ENCODE results near the gene RBM24. TPM values are rescaled to one million over a fixed set of nuclear protein-coding genes. Genes with fewer than 3 reads are reported as not detected.
"Not testable (repeated sequence)": the region's sequence is repeated elsewhere in the genome, so short reads cannot be mapped to it uniquely, and the experiment has no call there.

RBM24 gene
- total RNA-seq, 2 experiments from 2014 or later, result not detected

GRCh38 chr6:17320266-17320665, 39.1 kb downstream of the RBM24 start:
- H3K36me3 Mint-ChIP-seq; H3K4me3 Mint-ChIP-seq; DNase-seq; CTCF ChIA-PET; H3K4me1 Mint-ChIP-seq (ENCODE audit: low read depth); H3K9me3 Mint-ChIP-seq; H3K27ac Mint-ChIP-seq; H3K27me3 Mint-ChIP-seq; POLR2A ChIA-PET; intact Hi-C loops (cut with micrococcal nuclease): not testable (repeated sequence)

GRCh38 chr6:17331238-17331637, 50.1 kb downstream of the RBM24 start:
- intact Hi-C loops (cut with micrococcal nuclease), result no loop called here
- CTCF ChIA-PET, result no interaction called here
- peaks cover 12% of the 10 kb centered on the region for H3K9me3 Mint-ChIP-seq
- POLR2A ChIA-PET, result no interaction called here
- H3K27ac Mint-ChIP-seq, result no peak overlapping the region
- no peak overlapping the region for H3K4me3 Mint-ChIP-seq
- H3K27me3 Mint-ChIP-seq, result no peaks in the 10 kb centered on the region
- no peaks in the 10 kb centered on the region for H3K4me1 Mint-ChIP-seq (ENCODE audit: low read depth)
- H3K36me3 Mint-ChIP-seq, result no peaks in the 10 kb centered on the region
- DNase-seq, result no peak

- peaks cover 12% of the 10 kb centered on the region for H3K9me3 Mint-ChIP-seq
- DNase-seq, result no peak
- H3K4me3 Mint-ChIP-seq, result no peak overlapping the region
- intact Hi-C loops (cut with micrococcal nuclease), result no loop called here
- H3K36me3 Mint-ChIP-seq, result no peaks in the 10 kb centered on the region
- no peak overlapping the region for H3K27ac Mint-ChIP-seq
- H3K4me1 Mint-ChIP-seq (ENCODE audit: low read depth), result no peaks in the 10 kb centered on the region
- H3K27me3 Mint-ChIP-seq, result no peaks in the 10 kb centered on the region
- CTCF ChIA-PET, result no interaction called here
- POLR2A ChIA-PET, result no interaction called here
Observed at GRCh38 chr6:17334265-17334664, 53.1 kb downstream of the RBM24 start.

- no peak for DNase-seq
- Mint-ChIP-seq H3K4me1 (ENCODE audit: low read depth) (no peaks in the 10 kb centered on the region), H3K9me3 (peaks cover 4% of the 10 kb centered on the region), H3K27ac (no peak overlapping the region), H3K36me3 (no peaks in the 10 kb centered on the region), H3K4me3 (no peak overlapping the region), H3K27me3 (no peaks in the 10 kb centered on the region)
- POLR2A ChIA-PET, result no interaction called here
- CTCF ChIA-PET, result no interaction called here
- intact Hi-C loops (cut with micrococcal nuclease), result no loop called here
Observed at GRCh38 chr6:17336425-17336824, 55.3 kb downstream of the RBM24 start.

GRCh38 chr6:17339308-17339670, 58.1 kb downstream of the RBM24 start:
- Mint-ChIP-seq H3K9me3 (no peaks in the 10 kb centered on the region), H3K4me1 (ENCODE audit: low read depth) (no peaks in the 10 kb centered on the region), H3K36me3 (no peaks in the 10 kb centered on the region), H3K27me3 (no peaks in the 10 kb centered on the region), H3K4me3 (no peak overlapping the region), H3K27ac (no peak overlapping the region)
- no peak for DNase-seq
- ChIA-PET CTCF (no interaction called here), POLR2A (no interaction called here)
- intact Hi-C loops (cut with micrococcal nuclease), result no loop called here

DNA sequence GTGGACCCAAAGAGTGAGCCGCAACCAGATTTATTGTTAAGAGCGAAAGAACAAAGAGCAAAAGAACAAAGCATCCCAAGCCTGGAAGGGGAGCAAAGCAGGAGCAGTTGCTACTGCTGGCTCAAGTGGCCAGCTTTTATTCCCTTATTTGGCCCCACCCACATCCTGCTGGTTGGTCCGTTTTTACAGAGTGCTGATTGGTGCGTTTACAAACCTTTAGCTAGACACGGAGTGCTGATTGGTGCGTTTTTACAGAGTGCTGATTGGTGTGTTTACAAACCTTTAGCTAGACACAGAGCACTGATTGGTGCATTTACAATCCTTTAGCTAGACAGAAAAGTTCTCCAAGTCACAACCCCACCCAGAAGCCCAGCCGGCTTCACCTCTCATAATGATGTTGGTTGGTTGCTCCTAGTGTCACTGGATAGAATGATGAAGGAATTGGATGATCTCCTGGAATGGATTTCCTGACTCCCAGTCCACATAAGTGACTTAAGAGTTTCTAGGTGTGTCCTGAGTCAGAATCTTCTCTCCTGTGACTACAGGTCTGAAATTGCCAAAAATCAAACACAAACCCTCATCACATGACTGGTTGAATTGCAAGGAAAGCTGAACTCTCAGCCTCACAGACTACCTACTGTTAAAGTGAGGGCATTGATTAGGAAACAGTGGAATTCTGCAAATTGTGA, 60.1 kb downstream of the RBM24 start:
- no peaks in the 10 kb centered on the region for H3K9me3 Mint-ChIP-seq
- ChIA-PET CTCF (no interaction called here), POLR2A (no interaction called here)
- no peak overlapping the region for H3K4me3 Mint-ChIP-seq
- intact Hi-C loops (cut with micrococcal nuclease), result no loop called here
- H3K36me3 Mint-ChIP-seq, result no peaks in the 10 kb centered on the region
- DNase-seq, result no peak
- no peaks in the 10 kb centered on the region for H3K4me1 Mint-ChIP-seq (ENCODE audit: low read depth)
- H3K27me3 Mint-ChIP-seq, result no peaks in the 10 kb centered on the region
- H3K27ac Mint-ChIP-seq, result no peak overlapping the region

- ChIA-PET CTCF (no interaction called here), POLR2A (no interaction called here)
- no peak for DNase-seq
- H3K36me3 Mint-ChIP-seq, result no peaks in the 10 kb centered on the region
- no peaks in the 10 kb centered on the region for H3K4me1 Mint-ChIP-seq (ENCODE audit: low read depth)
- no peak overlapping the region for H3K4me3 Mint-ChIP-seq
- H3K9me3 Mint-ChIP-seq, result no peaks in the 10 kb centered on the region
- no peak overlapping the region for H3K27ac Mint-ChIP-seq
- intact Hi-C loops (cut with micrococcal nuclease), result no loop called here
- no peaks in the 10 kb centered on the region for H3K27me3 Mint-ChIP-seq
Observed at GRCh38 chr6:17341891-17342290, 60.7 kb downstream of the RBM24 start.

GRCh38 chr6:17343215-17343614, 62.1 kb downstream of the RBM24 start:
- intact Hi-C loops (cut with micrococcal nuclease), result no loop called here
- no peak for DNase-seq
- CTCF ChIA-PET, result no interaction called here
- POLR2A ChIA-PET, result no interaction called here
- H3K4me1 Mint-ChIP-seq (ENCODE audit: low read depth), result no peaks in the 10 kb centered on the region
- no peaks in the 10 kb centered on the region for H3K27me3 Mint-ChIP-seq
- no peak overlapping the region for H3K4me3 Mint-ChIP-seq
- no peak overlapping the region for H3K27ac Mint-ChIP-seq
- H3K36me3 Mint-ChIP-seq, result no peaks in the 10 kb centered on the region
- H3K9me3 Mint-ChIP-seq, result no peaks in the 10 kb centered on the region

Other genes with a start within 250 kb of the RBM24 start
- gene STMND1, start 179.3 kb upstream of the RBM24 start, total RNA-seq, result not detected
- not detected for gene CAP2, start 112.2 kb downstream of the RBM24 start, total RNA-seq

All from activated CD4-positive, alpha-beta memory T cell treated with anti-CD3 and anti-CD28 coated beads for 36 hours (primary cell).